T-cell (primary cell): Measurements from ENCODE around the gene MIDN. TPM values are rescaled to one million over a fixed set of nuclear protein-coding genes. Genes with fewer than 3 reads are reported as not detected.

ENCODE experiments used
- ATAC-seq, 4 experiments: fragments of 200-7000 bp in 3 of 4; fragments of 150-1000 bp in 1 of 4; cut with Tn5 transposase; replicated peaks in 1 of 4; 1 replicate in 3 of 4; 2 replicates in 1 of 4; pipeline ENCODE4 v1.10.0; 2021; ENCODE audit warnings: moderate library complexity in 3 of 4, mild to moderate bottlenecking in 2 of 4, moderate number of reproducible peaks in 1 of 4
- CTCF ChIA-PET, 2 donors: fragments of 300-600 bp; sonication (Branson Sonifier 250); formaldehyde crosslinking; loops; one replicate each; lab custom pipeline; 2022; ENCODE audit warnings: antibody characterized with exemption in 2 of 2; lab: Charles Lee
- POLR2A ChIA-PET, 2 donors: fragments of 300-600 bp; sonication (Branson Sonifier 250); formaldehyde crosslinking; loops; one replicate each; lab custom pipeline; 2022; ENCODE audit warnings: antibody characterized with exemption in 2 of 2; lab: Charles Lee
- DNase-seq, 35 experiments: peaks; one replicate each; pipeline versions ENCODE4 v3.0.0 to v3.0.0-alpha.2; 2013 to 2023
- H3K27ac ChIP-seq: one replicate; pipeline ENCODE4 v1.5.1; 2013; ENCODE audit warnings: low read length
- H3K27me3 ChIP-seq, 2 experiments: replicated peaks in 1 of 2; 1 replicate in 1 of 2; 2 replicates in 1 of 2; pipeline versions ENCODE4 v1.6.1 to v1.7.0; 2013; ENCODE audit warnings: low read length in 1 of 2, mixed read lengths in 1 of 2; ENCODE audit not compliant: control insufficient read depth in 2 of 2, insufficient read depth in 2 of 2; ENCODE audit errors: extremely low read depth in 1 of 2
- H3K36me3 ChIP-seq, 2 donors: 1 replicate in 1 of 2; 2 replicates in 1 of 2; pipeline versions ENCODE4 v1.6.1 to v1.7.0; 2013; ENCODE audit warnings: low read length in 1 of 2; ENCODE audit not compliant: control insufficient read depth in 2 of 2, insufficient read depth in 1 of 2; ENCODE audit errors: extremely low read depth in 1 of 2
- H3K4me1 ChIP-seq, 2 experiments: 1 replicate in 1 of 2; 2 replicates in 1 of 2; pipeline versions ENCODE4 v1.6.1 to v1.7.0; 2013; ENCODE audit warnings: low read length in 2 of 2, mixed read lengths in 1 of 2; ENCODE audit not compliant: insufficient read depth in 2 of 2, control insufficient read depth in 1 of 2; ENCODE audit errors: extremely low read depth in 1 of 2
- H3K4me3 ChIP-seq, 2 donors: 1 replicate in 1 of 2; 2 replicates in 1 of 2; pipeline versions ENCODE4 v1.5.1 to v1.7.0; 2013; ENCODE audit warnings: mild to moderate bottlenecking in 2 of 2, low read length in 1 of 2, moderate library complexity in 1 of 2; ENCODE audit not compliant: control insufficient read depth in 1 of 2; ENCODE audit errors: extremely low read depth in 1 of 2
- H3K9me3 ChIP-seq: 2 replicates; pipeline ENCODE4 v1.7.0; 2013
- H3K27ac Mint-ChIP-seq, 2 donors: one replicate each; pipeline ENCODE4 v1.8.0; 2020 to 2021; ENCODE audit warnings: mild to moderate bottlenecking in 2 of 2, mixed read lengths in 2 of 2
- H3K27me3 Mint-ChIP-seq, 2 donors: one replicate each; pipeline ENCODE4 v1.8.0; 2021 to 2022; ENCODE audit warnings: mixed read lengths in 2 of 2
- H3K36me3 Mint-ChIP-seq: one replicate; pipeline ENCODE4 v1.8.0; 2021; ENCODE audit warnings: mixed read lengths
- H3K4me1 Mint-ChIP-seq, 3 donors: one replicate each; pipeline ENCODE4 v1.8.0; 2020 to 2022; ENCODE audit warnings: mixed read lengths in 3 of 3, mild to moderate bottlenecking in 1 of 3
- H3K4me3 Mint-ChIP-seq, 3 donors: one replicate each; pipeline ENCODE4 v1.8.0; 2020 to 2022; ENCODE audit warnings: mild to moderate bottlenecking in 3 of 3, mixed read lengths in 3 of 3, moderate library complexity in 3 of 3
- H3K9me3 Mint-ChIP-seq, 3 donors: one replicate each; pipeline ENCODE4 v1.8.0; 2020 to 2022; ENCODE audit warnings: mixed read lengths in 3 of 3
- WGBS: methylation state at CpG from one replicate; pipeline ENCODE4 v1.1.5; 2013; ENCODE audit warnings: missing lambda C conversion rate; ENCODE audit not compliant: insufficient coverage; 5-methylcytosine and 5-hydroxymethylcytosine counted together
- total RNA-seq, 35 experiments: library from RNA in 6 of 35; stranded (reverse) in 6 of 35; fragments of 120-200 nt in 1 of 35; gene quantifications; one replicate each; pipeline versions ENCODE4 v1.2.1 to v1.2.4 and lab custom pipeline; 2013 to 2026

MIDN gene
- total RNA-seq, 5 donors from 2014 or later (not counting 1 experiment from before 2014, with no cell fraction given): 54.0 to 161 (median 66.9) TPM

DNA sequence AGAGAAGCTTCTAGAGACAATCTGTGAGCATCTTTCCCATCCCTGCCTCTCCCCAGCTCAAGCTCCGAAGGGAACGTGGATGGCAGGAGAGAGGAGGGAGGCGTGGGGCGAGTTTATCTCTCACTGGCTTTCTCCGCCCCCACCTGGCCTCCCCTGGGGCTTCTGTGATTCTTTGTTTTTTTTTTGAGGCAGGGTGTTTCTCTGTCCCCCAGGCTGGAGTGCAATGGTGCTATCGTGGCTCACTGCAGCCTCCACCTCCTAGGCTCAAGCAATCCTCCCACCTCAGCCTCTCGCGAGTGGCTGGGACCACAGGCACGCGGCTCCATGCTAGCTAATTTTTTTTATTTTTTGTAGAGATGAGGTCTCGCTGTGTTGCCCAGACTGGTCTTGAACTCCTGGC lies 60.3 kb downstream of the MIDN start:
- Histone ChIP-seq H3K4me3 (no peak overlapping the region), H3K4me1 (no peaks in the 10 kb centered on the region), H3K36me3 (no peaks in the 10 kb centered on the region), H3K27me3 (peaks cover 0 to 42% of the 10 kb centered on the region in 2 experiments), H3K27ac (no peak overlapping the region), H3K9me3 (no peaks in the 10 kb centered on the region)
- POLR2A ChIA-PET: no interaction called here
- Mint-ChIP-seq H3K27ac (no peak overlapping the region), H3K27me3 (no peaks in the 10 kb centered on the region), H3K9me3 (no peaks in the 10 kb centered on the region), H3K4me1 (no peaks in the 10 kb centered on the region), H3K36me3 (no peaks in the 10 kb centered on the region), H3K4me3 (no peak overlapping the region)
- DNase-seq: no peak
- ATAC-seq: no peak
- WGBS: 100% methylated on average over 1 of the region's 11 CpGs
- CTCF ChIA-PET: interaction anchor here in 1 of 2 donors (0.5 kb wide), 1 partner anchor 13 kb away, joined by 3 read pairs; no protein-coding TSS in a partner anchor

Other genes with a start within 250 kb of the MIDN start
- under 1 TPM in 3 of 5 donors, not detected in 2; 0.07 to 0.44 (median 0.09) TPM for gene GRIN3B, start 248.2 kb upstream of the MIDN start, total RNA-seq
- gene TMEM259, start 227.5 kb upstream of the MIDN start, total RNA-seq: 100 to 1,000 TPM; 319 to 423 (median 372) TPM
- not detected for gene RNU6-2, start 227.1 kb upstream of the MIDN start, total RNA-seq
- gene CNN2, start 222.0 kb upstream of the MIDN start, total RNA-seq: 100 to 1,000 TPM; 239 to 385 (median 314) TPM
- 100 to 1,000 TPM; 166 to 217 (median 178) TPM for gene ABCA7, start 208.5 kb upstream of the MIDN start, total RNA-seq
- gene ARHGAP45, start 181.4 kb upstream of the MIDN start, total RNA-seq: 1,000 to 10,000 TPM in 3 of 5 donors, 100 to 1,000 TPM in 2; 729 to 1,130 (median 1,073) TPM
- gene POLR2E, start 153.2 kb upstream of the MIDN start, total RNA-seq: 100 to 1,000 TPM in 3 of 5 donors, 10 to 100 TPM in 2; 75.7 to 119 (median 101) TPM
- gene GPX4, start 144.6 kb upstream of the MIDN start, total RNA-seq: 100 to 1,000 TPM; 139 to 221 (median 196) TPM
- 100 to 1,000 TPM in 3 of 5 donors, 10 to 100 TPM in 2; 90.2 to 115 (median 106) TPM for gene SBNO2, start 74.3 kb upstream of the MIDN start, total RNA-seq
- gene STK11, start 42.8 kb upstream of the MIDN start, total RNA-seq: 100 to 1,000 TPM in 2 of 5 donors, 10 to 100 TPM in 3; 70.2 to 115 (median 99.5) TPM
- under 1 TPM in 4 of 5 donors, not detected in 1; 0.08 to 0.36 (median 0.23) TPM for gene CBARP, start 10.6 kb upstream of the MIDN start, total RNA-seq
- 100 to 1,000 TPM; 117 to 233 (median 155) TPM for gene ATP5F1D, start 6.8 kb upstream of the MIDN start, total RNA-seq
- gene CIRBP, start 20.7 kb downstream of the MIDN start, total RNA-seq: 100 to 1,000 TPM; 477 to 682 (median 657) TPM
- 10 to 100 TPM; 42.1 to 69.8 (median 60.4) TPM for gene FAM174C, start 26.9 kb downstream of the MIDN start, total RNA-seq
- gene EFNA2, start 37.3 kb downstream of the MIDN start, total RNA-seq: under 1 TPM in 1 of 5 donors, not detected in 4; 0.38 TPM
- gene NDUFS7, start 135.3 kb downstream of the MIDN start, total RNA-seq: 10 to 100 TPM; 50.3 to 85.5 (median 79.6) TPM
- 10 to 100 TPM; 11.8 to 18.1 (median 13.7) TPM for gene GAMT, start 153.0 kb downstream of the MIDN start, total RNA-seq
- gene DAZAP1, start 159.0 kb downstream of the MIDN start, total RNA-seq: 100 to 1,000 TPM; 153 to 170 (median 161) TPM
- gene RPS15, start 189.8 kb downstream of the MIDN start, total RNA-seq: 1,000 to 10,000 TPM; 1,731 to 2,353 (median 2,282) TPM
- under 1 TPM; 0.08 to 0.29 (median 0.13) TPM for gene APC2, start 201.5 kb downstream of the MIDN start, total RNA-seq
- gene C19orf25, start 230.6 kb downstream of the MIDN start, total RNA-seq: 10 to 100 TPM; 30.8 to 76.2 (median 71.4) TPM
- 1 to 10 TPM; 5.2 to 9.8 (median 5.6) TPM for gene PCSK4, start 241.8 kb downstream of the MIDN start, total RNA-seq
- gene REEP6, start 242.6 kb downstream of the MIDN start, total RNA-seq: 1 to 10 TPM; 2.2 to 6.9 (median 5.5) TPM